SH-SY5Y (cell line): ENCODE data around the gene RNU7-1.

Experiments
- GATA2 ChIP-seq: IDR thresholded peaks from 2 replicates; pipeline ENCODE4 v1.6.1; 2011; ENCODE audit warnings: mild to moderate bottlenecking, low read depth, low read length
- GATA3 ChIP-seq: IDR thresholded peaks from 2 replicates; pipeline ENCODE4 v1.6.1; 2011; ENCODE audit warnings: low read depth, mild to moderate bottlenecking, low read length, moderate library complexity

DNA sequence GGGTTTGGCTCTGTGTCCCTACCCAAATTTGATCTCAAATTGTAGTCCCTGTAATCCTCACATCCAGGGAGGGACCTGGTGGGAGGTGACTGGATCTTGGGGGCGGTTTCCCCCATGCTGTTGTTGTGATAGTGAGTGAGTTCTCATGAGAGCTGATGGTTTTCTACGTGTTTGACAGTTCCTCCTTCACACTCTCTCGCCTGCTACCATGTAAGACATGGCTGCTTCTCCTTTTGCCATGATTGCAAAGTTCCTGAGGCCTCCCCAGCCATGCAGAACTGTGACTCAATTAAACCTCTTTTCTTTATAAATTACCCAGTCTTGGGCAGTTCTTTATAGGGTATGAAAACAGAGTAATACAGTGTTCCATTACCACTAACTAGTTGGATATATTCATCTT lies 49.3 kb upstream of the RNU7-1 start:
- TF ChIP-seq GATA3: no peak
- TF ChIP-seq GATA2: no peak
